Measurements from ENCODE around the gene GINS2.

GRCh38 chr16:85735225-85735635 is 46.5 kb upstream of the GINS2 start:
- no peak for TF ChIP-seq CTCF (conservative IDR thresholded peaks at IDR 0.05 in 1 of 2, IDR thresholded peaks at IDR 0.05 in 1 of 2; ENCODE audit: extremely low read depth in 1 of 2, insufficient read depth in 1 of 2, low read depth in 1 of 2, low read length in 2 of 2)
- no peak for TF ChIP-seq EZH2 (IDR thresholded peaks at IDR 0.05; ENCODE audit: borderline replicate concordance, low read length)
